Measurements from ENCODE around the gene SAMD1. TPM values are rescaled to one million over a fixed set of nuclear protein-coding genes. Genes with fewer than 3 reads are reported as not detected.

Gene SAMD1
- total RNA-seq, 1 donor from 2014 or later: 55.9 TPM

DNA sequence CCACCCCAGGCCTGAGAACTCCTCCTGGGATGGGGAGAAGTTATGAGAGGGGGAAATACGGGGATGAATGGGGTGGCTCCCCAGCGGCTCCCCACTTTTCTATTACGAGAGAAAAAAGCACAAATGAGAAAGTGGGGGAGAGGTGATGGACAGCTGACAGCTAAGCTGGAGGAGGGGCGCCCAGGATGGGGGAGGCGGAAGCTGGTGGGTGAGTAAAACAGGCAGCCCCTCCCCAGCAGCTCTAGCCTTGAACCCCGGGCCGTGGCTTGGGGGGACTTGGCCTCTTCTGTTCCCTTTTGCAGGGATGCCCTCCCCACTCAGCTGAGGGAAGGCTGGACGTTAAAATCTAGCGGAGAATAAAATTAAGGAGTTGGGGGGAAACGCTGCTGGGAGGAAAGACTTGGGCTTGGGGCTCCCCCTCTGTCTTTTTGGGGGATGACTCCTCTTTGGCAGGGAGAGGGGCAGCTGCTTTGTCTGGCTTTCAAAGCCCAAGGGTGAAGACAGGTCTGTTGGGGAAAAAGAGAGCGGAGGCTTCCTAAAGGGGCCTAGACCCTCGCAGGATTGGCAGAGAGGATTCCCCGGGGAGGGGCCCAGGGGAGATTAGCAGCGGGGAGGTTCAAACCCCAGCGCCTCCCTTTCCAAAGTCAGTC, 1.4 kb upstream of the SAMD1 start:
- no peak for DNase-seq (ENCODE audit: extremely low spot score, unreplicated experiment)
- Mint-ChIP-seq H3K9me3 (no peaks in the 10 kb centered on the region), H3K27ac (peak overlapping the region; percentile 92), H3K36me3 (peaks cover 20% of the 10 kb centered on the region), H3K4me3 (peak overlapping the region; percentile 100), H3K27me3 (no peaks in the 10 kb centered on the region), H3K4me1 (ENCODE audit: unreplicated experiment) (peaks cover 12% of the 10 kb centered on the region)
- TF ChIP-seq, protein P1, sequence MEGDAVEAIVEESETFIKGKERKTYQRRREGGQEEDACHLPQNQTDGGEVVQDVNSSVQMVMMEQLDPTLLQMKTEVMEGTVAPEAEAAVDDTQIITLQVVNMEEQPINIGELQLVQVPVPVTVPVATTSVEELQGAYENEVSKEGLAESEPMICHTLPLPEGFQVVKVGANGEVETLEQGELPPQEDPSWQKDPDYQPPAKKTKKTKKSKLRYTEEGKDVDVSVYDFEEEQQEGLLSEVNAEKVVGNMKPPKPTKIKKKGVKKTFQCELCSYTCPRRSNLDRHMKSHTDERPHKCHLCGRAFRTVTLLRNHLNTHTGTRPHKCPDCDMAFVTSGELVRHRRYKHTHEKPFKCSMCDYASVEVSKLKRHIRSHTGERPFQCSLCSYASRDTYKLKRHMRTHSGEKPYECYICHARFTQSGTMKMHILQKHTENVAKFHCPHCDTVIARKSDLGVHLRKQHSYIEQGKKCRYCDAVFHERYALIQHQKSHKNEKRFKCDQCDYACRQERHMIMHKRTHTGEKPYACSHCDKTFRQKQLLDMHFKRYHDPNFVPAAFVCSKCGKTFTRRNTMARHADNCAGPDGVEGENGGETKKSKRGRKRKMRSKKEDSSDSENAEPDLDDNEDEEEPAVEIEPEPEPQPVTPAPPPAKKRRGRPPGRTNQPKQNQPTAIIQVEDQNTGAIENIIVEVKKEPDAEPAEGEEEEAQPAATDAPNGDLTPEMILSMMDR (conservative IDR thresholded peaks at IDR 0.05): no peak

DNA sequence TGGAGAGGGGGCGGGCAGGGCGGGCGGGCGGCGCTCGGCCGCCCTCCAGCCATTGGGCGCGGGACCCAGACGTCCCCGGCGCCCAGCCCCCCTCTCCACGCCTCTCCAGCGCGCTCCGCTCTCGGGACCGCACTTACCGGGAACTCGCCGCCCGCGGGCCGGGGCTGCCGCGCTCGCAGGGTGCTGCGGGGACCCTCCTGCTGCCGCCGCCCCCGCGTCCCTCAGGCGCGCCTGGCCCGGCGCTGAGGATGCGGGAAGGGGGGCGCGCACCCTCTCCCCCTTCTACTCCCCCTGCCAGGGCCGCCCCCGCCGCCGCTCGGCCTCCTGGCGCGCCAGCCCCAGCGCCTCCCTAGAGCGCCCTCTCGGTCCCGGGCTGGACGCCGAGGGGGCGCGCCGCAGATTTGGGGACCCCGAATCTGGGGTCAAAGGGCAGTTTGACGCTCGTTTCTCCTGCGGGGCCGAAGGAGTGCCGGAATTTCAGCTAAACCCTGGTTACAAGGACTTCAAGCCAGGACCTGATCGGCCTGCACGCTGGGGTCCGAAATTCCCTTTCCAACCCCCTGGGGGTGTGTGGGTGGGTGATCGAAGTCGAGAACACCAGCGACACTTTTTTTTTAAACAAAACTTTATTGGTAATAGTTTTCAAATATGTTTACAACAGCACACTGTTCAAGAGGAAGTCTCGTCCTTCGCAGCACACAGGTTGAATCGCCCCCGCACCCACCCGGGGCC, 696 bp upstream of the SAMD1 start:
- no peaks in the 10 kb centered on the region for H3K27me3 Mint-ChIP-seq
- H3K36me3 Mint-ChIP-seq: peaks cover 16% of the 10 kb centered on the region
- no peak for DNase-seq (ENCODE audit: extremely low spot score, unreplicated experiment)
- H3K27ac Mint-ChIP-seq: peak overlapping the region; percentile 92
- no peaks in the 10 kb centered on the region for H3K9me3 Mint-ChIP-seq
- H3K4me1 Mint-ChIP-seq (ENCODE audit: unreplicated experiment): peaks cover 12% of the 10 kb centered on the region
- TF ChIP-seq, protein P1 (conservative IDR thresholded peaks at IDR 0.05): peak; percentile 57
- peak overlapping the region; percentile 100 for H3K4me3 Mint-ChIP-seq

DNA sequence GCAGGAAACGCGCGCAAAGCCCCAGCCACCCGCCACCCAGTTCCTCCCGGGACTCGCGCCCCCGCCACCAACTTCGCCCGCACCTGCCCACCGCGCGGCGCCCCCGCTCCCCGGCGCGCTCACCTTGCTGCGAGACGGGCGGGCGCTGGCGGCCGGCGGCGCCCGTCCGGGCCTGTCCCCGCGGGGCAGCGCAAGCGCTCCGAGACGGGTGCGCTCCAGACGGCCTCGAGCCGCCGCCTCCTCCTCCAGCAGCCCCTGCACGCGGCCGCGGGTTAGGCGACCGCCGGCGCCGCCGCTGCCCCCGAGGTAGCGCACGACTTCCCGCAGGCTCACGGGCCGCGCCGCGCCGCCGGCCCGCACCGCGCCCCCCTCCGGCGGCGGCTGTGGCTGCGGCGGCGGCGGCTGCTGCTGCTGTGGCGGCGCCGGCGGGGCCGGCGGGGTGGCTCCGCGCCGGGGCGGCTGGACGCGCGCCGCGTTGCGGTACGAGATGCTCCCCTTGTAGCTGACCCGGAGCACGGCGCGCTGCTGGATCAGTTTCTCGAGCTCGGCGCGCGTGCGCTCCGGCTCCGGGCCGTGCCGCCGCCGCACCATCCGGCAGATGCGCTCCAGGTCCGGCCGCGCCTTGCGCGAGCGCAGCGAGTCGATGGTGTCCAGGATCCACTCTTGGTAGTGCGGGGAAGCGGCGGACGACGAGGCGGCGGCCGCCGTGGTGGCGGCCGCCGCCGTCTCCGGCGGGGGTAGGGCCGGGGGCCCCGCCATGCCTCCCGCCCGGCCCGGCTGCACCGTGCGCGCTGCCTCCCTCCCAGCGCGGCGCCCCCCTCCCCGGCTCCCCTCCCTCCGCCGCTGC, 666 bp downstream of the SAMD1 start:
- Mint-ChIP-seq H3K27me3 (no peaks in the 10 kb centered on the region), H3K4me1 (ENCODE audit: unreplicated experiment) (peaks cover 12% of the 10 kb centered on the region), H3K4me3 (peak overlapping the region; percentile 86), H3K9me3 (no peaks in the 10 kb centered on the region), H3K36me3 (peaks cover 16% of the 10 kb centered on the region), H3K27ac (peak overlapping the region; percentile 72)
- TF ChIP-seq, protein P1 (conservative IDR thresholded peaks at IDR 0.05): peak; percentile 9
- no peak for DNase-seq (ENCODE audit: extremely low spot score, unreplicated experiment)

DNA sequence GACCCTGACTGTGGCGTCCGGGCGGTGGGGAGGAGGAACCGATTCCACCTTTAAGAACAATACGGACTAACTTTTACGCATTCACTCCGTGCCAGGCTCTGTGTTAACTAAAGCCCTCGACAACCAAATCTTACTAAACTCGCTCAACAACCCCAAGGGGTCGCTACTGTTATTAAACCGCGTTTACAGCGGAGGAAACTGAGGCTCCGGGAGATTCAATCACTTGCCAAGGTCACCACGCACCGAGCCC, 1.2 kb downstream of the SAMD1 start:
- peak overlapping the region; percentile 72 for H3K27ac Mint-ChIP-seq
- no peak for DNase-seq (ENCODE audit: extremely low spot score, unreplicated experiment)
- no peaks in the 10 kb centered on the region for H3K27me3 Mint-ChIP-seq
- peak overlapping the region; percentile 83 for H3K4me3 Mint-ChIP-seq
- peaks cover 11% of the 10 kb centered on the region for H3K36me3 Mint-ChIP-seq
- peaks cover 12% of the 10 kb centered on the region for H3K4me1 Mint-ChIP-seq (ENCODE audit: unreplicated experiment)
- TF ChIP-seq, protein P1 (conservative IDR thresholded peaks at IDR 0.05): peak; percentile 50
- H3K9me3 Mint-ChIP-seq: no peaks in the 10 kb centered on the region

DNA sequence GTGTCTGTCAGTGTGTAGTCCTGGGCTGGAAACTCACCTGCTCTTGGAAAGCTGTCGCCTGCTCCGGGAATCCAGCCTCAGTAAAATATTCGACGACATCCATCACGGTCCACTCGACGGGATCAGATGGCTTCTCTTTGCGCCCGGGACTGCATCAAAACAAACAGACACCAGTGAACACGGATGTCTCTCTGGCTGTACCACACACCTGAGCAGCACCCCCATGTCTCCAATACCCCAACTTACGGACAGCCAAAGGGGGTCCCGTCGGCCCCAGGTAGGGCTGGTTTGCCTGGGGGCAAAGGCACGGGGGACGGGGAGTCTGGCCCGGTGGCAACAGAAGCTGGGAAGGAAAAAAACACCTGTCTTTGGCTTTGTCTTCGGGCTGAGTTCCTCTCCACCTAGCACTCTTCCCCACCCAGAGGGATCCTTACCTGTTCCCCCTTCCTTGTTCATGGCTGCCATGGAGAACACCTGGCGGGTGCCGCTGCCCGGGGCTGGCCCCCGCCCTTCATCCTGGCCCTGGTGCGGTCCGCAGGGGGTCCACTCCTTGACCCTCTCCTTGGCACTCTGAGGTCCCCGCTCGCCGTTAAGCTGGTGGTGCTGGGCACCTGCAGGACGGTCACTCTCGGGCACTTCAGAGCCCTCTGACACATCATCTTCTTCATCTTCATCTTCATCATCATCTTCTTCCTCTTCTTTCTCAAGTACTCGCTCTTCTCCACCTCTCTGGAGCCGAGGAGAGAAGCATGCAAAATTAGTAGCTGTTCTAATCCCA, 1.7 kb downstream of the SAMD1 start:
- H3K4me3 Mint-ChIP-seq: peak overlapping the region; percentile 83
- H3K9me3 Mint-ChIP-seq: no peaks in the 10 kb centered on the region
- H3K4me1 Mint-ChIP-seq (ENCODE audit: unreplicated experiment): peaks cover 12% of the 10 kb centered on the region
- DNase-seq (ENCODE audit: extremely low spot score, unreplicated experiment): no peak
- no peaks in the 10 kb centered on the region for H3K27me3 Mint-ChIP-seq
- peaks cover 11% of the 10 kb centered on the region for H3K36me3 Mint-ChIP-seq
- peak overlapping the region; percentile 72 for H3K27ac Mint-ChIP-seq
- TF ChIP-seq, protein P1 (conservative IDR thresholded peaks at IDR 0.05): no peak
